Measurements from ENCODE around the gene HIF1A. TPM values are rescaled to one million over a fixed set of nuclear protein-coding genes. Genes with fewer than 3 reads are reported as not detected.

Gene HIF1A
- total and polyA plus RNA-seq, 10 of the 15 experiments (the other 5 are each of a cell fraction or from before 2014, with no cell fraction given), result 18.3 to 97.0 (median 75.3) TPM

GRCh38 chr14:61761959-61762786 is 66.9 kb downstream of the HIF1A start, which contains the start of gene SNAPC1 (continued):
- no peak for TF ChIP-seq ASH2L (IDR thresholded peaks at IDR 0.05; ENCODE audit: borderline replicate concordance, low read depth)
- TF ChIP-seq, protein P1, sequence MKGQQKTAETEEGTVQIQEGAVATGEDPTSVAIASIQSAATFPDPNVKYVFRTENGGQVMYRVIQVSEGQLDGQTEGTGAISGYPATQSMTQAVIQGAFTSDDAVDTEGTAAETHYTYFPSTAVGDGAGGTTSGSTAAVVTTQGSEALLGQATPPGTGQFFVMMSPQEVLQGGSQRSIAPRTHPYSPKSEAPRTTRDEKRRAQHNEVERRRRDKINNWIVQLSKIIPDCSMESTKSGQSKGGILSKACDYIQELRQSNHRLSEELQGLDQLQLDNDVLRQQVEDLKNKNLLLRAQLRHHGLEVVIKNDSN (IDR thresholded peaks at IDR 0.05; ENCODE audit: borderline replicate concordance, extremely low read length, insufficient read depth, low read depth, low read length), result no peak
- TF ChIP-seq RUNX3 (IDR thresholded peaks at IDR 0.05; ENCODE audit: low read length), result peak; percentile 32; the same call in 1 of the 2 replicates
- no peak for TF ChIP-seq JUNB (IDR thresholded peaks at IDR 0.05)
- no peak for TF ChIP-seq SPI1 (IDR thresholded peaks at IDR 0.05; ENCODE audit: borderline replicate concordance, insufficient read depth, low read depth, low read length)
- 0 out of 2 replicates have a peak, but pooled peaks have one; percentile 14 for TF ChIP-seq RFX5 (IDR thresholded peaks at IDR 0.05; ENCODE audit: low read depth, low read length)
- TF ChIP-seq IKZF1 (conservative IDR thresholded peaks at IDR 0.05), result peak; percentile 48
- TF ChIP-seq, protein P2, sequence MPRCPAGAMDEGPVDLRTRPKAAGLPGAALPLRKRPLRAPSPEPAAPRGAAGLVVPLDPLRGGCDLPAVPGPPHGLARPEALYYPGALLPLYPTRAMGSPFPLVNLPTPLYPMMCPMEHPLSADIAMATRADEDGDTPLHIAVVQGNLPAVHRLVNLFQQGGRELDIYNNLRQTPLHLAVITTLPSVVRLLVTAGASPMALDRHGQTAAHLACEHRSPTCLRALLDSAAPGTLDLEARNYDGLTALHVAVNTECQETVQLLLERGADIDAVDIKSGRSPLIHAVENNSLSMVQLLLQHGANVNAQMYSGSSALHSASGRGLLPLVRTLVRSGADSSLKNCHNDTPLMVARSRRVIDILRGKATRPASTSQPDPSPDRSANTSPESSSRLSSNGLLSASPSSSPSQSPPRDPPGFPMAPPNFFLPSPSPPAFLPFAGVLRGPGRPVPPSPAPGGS (IDR thresholded peaks at IDR 0.05; ENCODE audit: borderline replicate concordance, insufficient read depth, low read depth, low read length, poor library complexity, severe bottlenecking), result no peak
- peak; percentile 61; the same call in 1 of the 2 replicates for TF ChIP-seq SMAD5 (IDR thresholded peaks at IDR 0.05; ENCODE audit: low read depth)
- TF ChIP-seq MTA2 (IDR thresholded peaks at IDR 0.05; ENCODE audit: low read depth), result no peak

All from GM12878 (cell line).